HG03039 (cell line): ENCODE data around the gene ERLEC1.
A peak's percentile ranks its signal among the peaks of the same experiment; 100 is the strongest.
"Not testable (repeated sequence)": the region's sequence is repeated elsewhere in the genome, so short reads cannot be mapped to it uniquely, and the experiment has no call there.

ENCODE experiments used
- ATAC-seq: cut with Tn5 transposase; IDR thresholded peaks from one replicate; pipeline ENCODE4 v1.9.1; 2021; ENCODE audit warnings: mild to moderate bottlenecking, moderate library complexity; ENCODE audit not compliant: unreplicated experiment

Gene ERLEC1, protein sequence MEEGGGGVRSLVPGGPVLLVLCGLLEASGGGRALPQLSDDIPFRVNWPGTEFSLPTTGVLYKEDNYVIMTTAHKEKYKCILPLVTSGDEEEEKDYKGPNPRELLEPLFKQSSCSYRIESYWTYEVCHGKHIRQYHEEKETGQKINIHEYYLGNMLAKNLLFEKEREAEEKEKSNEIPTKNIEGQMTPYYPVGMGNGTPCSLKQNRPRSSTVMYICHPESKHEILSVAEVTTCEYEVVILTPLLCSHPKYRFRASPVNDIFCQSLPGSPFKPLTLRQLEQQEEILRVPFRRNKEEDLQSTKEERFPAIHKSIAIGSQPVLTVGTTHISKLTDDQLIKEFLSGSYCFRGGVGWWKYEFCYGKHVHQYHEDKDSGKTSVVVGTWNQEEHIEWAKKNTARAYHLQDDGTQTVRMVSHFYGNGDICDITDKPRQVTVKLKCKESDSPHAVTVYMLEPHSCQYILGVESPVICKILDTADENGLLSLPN

DNA sequence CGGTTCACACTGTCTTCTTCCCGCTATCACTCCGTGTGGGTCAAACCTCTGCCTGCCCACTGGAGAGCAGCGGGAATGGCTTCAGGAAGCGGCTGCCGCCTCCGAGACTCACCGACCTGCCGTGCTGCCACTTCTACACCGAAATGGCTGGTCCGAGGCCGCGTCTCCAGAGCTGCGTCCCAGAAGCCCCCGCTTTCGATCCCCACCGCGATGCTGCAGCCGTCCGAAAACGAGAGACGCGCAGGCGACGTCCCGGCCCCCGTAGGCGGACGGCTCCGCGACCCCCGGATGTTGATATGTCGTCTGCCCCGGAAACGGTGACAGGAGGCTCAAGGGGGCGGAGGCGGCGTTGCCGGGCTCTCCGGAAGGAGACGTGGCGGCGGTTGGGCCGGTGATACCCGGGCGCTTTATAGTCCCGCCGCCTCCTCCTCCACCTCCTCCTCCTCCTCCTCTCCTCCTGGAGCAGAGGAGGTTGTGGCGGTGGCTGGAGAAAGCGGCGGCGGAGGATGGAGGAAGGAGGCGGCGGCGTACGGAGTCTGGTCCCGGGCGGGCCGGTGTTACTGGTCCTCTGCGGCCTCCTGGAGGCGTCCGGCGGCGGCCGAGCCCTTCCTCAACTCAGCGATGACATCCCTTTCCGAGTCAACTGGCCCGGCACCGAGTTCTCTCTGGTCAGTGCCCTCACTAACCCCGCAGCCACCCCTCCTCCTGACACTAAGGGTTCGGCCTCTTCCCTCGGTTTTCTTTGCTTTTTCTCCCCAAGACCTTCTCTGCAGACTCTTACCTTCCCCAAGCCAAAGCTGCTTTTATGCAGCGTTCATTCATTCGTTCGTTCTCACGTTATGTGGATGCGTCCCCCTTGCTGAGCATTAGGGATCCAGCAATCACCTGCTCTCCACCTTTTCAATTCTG, at the start of gene ERLEC1, which contains the start of gene ASB3:
ERLEC1 (plus strand) TSS at position 340 of the 909 bp plus-strand sequence; CDS start at position 507, 167 bp downstream.
ASB3 (minus strand) TSS at position 249 of the 909 bp plus-strand sequence. CDS start 21,381 bp downstream, outside the sequence.
- peak; percentile 96 for ATAC-seq

DNA sequence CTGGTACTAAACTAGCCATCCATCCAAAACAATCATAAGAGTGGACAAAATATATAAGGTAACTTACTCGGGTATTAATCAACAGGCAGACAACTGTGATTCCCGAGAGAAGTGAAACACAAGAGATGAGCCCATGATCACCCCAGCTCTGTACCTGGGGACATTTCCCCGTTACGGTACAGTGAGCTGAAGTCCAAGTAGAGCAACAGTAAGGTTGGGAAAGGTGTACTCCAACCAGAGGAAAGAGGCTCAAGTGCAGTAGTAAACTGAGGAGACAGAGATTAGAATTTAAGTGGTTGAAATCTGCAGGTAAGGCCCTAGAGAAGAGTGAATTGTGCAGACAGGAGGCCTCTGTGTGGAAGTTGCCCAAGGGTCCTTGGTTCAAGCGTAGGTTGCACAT, 49.8 kb upstream of the ERLEC1 start:
- no peak for ATAC-seq

DNA sequence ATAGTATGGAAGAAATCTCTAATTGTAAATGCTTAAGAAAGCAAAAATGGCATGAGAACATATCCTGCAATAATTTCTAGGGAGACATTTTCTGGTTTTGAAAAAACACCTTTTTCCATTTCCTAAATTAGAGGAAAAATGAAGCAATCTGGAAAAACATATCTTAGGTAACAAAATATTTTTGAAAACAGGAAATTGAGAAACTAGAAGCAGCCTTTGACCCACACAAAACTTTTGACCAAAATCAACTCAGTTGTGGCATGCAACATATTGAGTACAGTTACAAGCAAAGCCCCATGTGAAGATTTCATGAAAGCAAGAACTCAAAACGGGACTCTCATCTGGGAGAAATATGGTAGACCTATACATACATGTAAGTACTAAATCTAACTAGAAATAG, 47.8 kb upstream of the ERLEC1 start:
- ATAC-seq: no peak

DNA sequence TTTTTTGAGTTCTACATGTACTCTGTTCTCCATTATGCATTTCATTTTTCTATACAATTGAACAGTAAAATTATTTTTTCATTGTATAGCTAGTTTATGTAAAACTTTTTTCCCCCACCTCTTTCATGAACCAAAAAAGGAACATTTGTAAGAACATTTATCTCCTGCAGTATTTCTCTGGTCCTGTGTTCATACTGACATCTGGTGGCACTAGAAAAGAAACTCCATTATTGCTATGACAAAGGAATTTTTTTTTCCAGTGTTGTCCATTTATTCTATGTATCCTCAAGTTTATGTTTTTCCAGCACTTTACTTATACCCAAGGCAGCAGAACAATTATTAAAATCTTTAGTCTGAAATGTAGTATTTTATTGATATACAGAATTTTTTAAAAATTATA, 46.7 kb upstream of the ERLEC1 start:
- no peak for ATAC-seq

DNA sequence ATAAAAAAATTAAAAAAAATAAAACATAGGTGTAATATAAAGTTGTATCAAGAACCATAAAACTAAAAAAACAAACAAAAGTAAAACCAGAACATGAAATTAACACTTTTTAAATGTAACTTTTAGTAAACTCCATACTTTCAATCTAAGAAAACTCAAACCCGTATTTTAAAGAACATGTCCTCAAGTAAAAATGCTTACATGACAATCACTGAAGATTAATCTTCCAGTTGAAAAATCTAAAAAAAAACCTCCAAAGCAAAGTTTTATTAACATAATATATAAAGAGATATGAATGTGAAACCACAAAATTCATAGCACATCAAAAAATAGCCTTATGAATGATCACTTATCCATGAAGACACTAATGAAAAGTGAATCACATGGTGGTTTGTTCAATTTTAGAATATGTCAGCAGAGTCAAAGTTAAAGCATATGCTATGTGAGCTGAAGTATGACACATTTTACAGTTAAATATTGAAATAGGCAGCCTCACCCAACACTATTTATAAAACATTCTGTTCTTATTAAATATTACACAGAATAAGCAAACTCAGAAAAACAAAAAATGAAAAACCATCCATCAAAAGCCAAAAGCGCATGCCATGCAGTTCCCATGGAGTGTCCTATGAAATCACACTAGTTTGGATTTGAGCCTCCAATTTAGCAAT, 42.3 kb upstream of the ERLEC1 start:
- no peak for ATAC-seq

DNA sequence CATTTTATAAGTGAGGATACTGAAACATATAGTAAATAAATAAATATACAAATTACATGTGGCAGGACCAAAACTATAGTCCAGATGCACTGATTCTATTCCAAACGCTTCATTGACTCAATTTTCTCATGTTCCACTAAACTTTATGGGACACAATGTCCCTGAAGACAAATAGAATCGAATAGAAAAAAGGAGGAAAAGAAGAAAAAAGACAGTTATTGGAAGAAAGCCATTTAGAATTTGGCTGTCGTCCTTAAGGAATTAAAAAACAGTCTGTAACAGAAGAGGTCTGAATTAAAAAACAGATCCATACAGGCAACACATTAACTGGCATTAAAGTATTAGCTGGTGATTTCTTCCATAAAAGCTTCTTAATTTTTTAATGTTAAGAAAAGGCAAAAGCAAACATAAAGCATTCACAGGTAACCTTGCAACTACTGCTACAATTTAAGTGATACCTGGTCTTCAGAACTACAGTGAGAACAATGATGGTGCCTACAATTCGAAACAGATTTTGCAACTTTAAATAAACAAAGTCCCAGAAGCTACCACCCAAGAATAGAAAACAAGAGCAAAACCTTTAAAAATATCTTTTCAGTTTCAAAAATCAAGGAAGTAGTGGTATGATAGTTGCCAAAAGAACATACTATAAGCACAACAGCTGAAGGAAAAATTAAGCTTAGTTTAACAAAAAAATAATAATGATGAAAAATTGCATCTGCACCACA, 36.6 kb upstream of the ERLEC1 start:
- ATAC-seq: no peak

DNA sequence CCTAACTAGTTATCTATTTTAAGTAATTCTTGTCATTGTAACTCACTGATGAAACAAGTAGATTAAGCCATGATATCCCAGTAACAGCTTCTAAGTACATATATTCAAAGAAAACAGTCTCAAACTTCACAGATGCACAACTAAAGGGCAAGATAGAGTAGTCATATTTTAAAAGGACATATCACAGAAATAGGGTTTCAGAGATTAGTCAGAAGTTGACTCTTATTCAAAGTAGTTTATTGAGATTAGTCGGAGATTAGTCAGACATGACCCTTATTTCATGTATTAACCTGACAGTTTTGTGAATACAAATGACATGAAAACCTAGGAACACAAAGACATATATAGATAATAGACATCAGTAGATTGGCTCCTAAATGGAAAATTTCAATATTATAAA, 35.1 kb upstream of the ERLEC1 start:
- ATAC-seq: peak; percentile 86

DNA sequence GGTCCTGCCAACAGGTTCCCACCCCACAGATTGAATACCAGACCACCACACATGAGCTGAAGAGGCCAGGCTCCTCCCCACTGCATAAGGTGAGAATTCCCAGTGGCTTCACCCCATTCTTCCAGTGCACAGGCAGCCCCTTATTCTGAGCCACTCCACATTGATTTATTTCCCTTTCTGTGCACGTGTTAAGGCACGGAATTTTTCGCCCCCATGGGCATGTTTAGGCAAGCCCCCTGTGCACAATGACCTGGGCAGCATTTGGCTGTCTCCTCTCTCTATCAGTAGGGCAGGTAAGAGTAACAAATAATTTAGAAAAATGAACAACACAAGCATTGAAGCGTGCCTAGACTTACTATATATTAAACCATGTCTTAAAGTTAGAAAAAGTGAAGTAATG, 34.5 kb upstream of the ERLEC1 start:
- ATAC-seq: no peak

DNA sequence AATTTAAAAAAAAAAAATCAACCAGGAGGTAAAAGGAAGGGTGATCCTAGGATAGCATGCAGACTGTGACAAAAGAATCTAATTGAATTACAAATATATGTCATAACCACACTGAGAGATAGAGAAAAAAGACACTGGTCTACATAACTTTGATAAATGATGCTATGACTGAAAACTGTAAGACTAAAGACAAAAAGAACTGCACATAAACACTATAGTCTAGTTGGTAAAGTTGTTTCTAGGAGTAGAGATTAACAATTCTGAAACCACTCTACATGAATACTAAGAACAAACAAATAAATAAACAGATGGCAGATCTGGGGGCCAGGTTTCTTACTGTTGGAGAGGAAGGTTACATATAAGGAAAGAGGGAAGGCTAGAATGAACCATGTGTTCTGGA, 33.8 kb upstream of the ERLEC1 start:
- no peak for ATAC-seq

DNA sequence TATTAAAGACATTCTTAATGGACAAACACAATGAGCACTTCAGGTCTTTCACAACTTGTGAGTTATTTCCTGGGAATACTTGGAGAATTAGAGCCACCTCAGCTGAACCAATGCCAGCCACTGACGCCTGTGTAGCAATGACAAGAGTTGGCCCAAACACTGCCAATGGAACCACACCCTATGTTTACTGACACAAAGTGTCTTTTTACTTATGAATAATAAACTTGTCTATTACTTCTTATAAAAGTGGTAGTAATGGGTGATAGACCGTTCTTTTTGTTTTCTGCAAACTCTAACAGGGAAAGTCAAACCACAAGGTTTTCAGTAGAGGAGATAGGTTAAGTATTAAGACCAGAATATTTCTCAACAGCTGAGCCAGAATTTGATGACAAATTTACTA, 31.7 kb upstream of the ERLEC1 start:
- no peak for ATAC-seq

DNA sequence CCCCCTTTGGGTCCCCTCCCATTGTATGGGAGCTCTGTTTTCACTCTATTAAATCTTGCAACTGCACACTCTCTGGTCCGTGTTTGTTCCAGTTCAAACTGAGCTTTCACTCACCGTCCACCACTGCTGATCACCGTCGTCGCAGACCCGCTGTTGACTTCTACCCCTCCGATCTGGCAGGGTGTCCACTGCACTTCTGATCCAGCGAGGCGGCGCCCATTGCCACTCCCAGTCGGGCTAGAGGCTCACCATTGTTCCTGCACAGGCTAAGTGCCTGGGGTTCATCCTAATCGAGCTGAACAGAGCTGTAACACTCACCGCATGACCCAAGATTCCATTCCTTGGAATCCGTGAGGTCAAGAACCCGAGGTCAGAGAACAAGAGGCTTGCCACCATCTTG, 30.2 kb upstream of the ERLEC1 start:
- ATAC-seq: no peak

DNA sequence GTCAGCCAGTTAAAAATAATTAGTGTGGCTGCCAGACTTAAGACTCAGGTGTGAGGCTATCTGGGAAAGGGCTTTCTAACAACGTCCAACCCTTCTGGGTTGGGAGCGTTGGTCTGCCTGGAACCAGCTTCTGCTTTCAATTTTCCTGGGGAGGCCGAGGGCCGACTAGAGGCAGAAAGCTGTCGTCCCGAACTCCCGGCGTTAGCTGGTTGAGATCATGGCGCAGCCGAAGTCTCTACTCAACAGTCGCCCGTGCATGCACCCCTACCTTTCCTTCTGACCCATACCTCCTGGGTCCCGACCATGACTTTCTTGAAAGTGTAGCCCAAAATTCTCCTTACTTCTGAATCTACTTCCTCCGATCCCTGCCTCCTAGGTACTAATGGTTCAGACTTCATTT, 29.6 kb upstream of the ERLEC1 start:
- not testable (repeated sequence) for ATAC-seq

DNA sequence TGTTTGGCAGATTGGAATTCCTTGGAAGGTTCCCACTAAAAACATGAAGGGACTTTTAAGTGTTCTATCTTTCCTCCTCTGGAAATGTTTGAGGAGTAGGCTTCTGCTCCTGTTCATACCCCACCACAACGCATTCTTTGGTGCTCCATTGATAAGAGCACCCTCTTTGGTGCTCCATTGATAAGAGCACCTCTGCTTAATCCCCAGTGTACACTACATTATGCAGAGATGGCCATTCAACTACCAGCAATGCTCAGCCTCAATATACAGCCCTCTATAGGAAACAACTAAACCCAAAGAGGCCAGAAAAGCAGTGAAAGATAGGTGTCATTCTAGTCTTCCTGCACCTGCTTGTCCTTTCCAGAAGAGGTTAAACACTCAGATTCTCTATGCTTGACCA, 21.1 kb upstream of the ERLEC1 start:
- ATAC-seq: no peak

DNA sequence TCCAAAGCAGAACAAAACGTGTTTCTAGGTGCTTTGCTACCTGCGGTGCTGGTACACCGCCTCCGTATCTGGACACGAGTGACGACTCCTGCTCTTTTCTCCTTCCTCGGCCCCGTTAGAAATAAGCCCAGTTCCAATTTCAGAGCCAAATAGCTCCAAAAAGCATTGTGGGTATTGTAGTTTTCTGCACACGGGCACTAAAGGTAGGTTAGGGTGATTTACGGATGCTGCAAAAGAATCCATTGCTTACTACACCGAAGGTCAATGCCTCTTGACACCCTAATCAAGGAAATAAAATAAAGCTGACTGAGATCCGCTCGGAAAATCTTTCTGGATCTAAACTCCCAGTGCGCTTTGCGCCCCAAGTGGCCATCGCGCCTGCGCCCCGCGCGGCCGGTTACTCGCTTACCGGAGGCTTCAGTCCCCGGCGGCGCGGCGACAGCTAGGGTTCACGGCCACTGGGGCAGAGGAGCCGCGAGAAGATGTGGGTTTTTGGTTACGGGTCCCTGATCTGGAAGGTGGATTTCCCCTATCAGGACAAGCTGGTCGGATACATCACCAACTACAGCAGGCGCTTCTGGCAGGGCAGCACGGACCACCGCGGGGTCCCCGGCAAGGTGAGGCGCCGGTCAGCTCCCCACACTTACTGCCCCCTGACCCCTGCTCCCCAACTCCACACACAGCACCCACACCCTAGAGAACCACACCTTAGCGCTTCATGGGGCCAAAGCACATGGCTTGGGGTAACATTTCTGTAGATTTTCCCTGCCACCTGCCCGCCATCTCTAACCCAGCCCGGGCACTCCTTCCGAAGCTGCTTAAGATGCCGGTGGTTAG, 19.2 kb upstream of the ERLEC1 start, which contains the start of gene CHAC2:
CHAC2 (plus strand) TSS at position 400 of the 837 bp plus-strand sequence; CDS start at position 483, 83 bp downstream.
- peak; percentile 90 for ATAC-seq

DNA sequence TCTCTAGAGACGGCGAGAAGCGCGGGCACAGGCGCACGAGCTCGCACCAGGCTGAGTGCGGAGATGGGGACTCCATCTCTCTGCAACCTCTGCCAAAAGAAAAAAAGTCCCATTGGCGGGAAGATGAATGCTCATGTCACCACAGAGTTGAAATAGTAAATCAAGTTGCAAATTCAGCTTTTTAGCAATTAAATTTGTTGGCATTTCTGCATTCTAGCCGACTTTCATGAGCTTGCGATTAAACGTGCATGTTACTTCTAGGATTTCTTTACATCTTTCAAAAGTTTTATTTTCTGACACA, 18.7 kb upstream of the ERLEC1 start:
- peak; percentile 38 for ATAC-seq

DNA sequence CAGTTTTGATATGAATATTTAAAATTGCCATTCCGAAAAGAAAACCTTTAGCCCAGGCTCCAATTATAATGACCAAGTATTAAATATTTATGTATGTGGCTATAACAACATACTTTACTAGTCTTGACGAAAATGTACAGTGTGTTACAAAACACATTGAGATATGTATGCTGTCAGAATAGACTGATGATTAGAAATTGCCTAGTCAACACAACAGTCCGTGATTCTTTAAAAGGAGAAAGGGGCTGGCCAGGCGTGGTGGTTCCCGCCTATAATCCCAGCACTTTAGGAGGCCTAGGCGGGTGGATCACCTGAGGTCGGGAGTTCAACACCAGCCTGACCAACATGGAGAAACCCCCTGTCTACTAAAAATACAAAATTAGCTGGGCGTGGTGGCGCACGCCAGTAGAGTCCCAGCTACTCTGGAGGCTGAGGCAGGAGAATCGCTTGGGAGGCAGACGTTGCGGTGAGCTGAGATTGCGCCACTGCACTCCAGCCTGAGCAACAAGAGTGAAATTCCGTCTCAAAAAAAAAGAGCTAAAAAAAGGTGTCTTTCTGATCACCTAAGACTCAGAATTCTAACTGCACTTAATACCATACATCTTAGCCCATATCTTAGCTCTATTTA, 17.4 kb upstream of the ERLEC1 start:
- no peak for ATAC-seq

DNA sequence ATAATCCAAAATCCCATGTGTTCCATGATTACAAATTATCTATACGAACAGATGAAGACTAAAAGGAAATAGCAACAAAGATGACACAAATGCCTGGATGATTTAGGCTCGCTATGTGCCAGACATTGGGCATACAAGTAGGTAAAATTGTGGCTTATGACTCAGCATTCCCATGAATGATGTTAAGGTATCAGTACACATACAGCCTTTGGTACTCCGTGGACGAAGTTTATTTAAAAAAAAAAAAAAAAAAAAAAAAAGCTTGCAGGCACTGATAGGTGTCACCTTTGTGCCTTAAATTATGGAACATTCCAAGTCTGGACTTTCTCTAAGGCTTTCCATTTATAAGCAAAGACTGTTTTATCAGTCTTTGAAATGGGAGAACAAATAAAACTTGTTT, 16.6 kb upstream of the ERLEC1 start:
- no peak for ATAC-seq

DNA sequence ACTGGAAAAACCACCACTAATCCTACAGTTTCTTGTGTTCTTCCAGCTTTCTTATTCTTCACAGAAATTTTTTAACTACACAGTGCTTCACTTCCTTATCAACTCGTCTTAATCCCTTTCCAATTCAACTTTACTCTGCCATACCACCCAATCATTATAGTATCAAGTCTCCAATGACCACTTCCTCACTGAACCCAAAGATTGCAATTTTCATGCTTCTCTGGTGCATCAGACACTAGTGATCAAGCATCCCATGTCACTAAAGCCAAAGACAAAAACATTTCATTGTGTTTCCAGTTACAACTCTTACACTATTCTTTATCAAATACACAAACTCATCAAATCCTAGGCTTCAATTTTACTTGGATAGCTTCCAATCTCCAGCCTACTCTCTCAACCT, 9.7 kb upstream of the ERLEC1 start:
- ATAC-seq: no peak

DNA sequence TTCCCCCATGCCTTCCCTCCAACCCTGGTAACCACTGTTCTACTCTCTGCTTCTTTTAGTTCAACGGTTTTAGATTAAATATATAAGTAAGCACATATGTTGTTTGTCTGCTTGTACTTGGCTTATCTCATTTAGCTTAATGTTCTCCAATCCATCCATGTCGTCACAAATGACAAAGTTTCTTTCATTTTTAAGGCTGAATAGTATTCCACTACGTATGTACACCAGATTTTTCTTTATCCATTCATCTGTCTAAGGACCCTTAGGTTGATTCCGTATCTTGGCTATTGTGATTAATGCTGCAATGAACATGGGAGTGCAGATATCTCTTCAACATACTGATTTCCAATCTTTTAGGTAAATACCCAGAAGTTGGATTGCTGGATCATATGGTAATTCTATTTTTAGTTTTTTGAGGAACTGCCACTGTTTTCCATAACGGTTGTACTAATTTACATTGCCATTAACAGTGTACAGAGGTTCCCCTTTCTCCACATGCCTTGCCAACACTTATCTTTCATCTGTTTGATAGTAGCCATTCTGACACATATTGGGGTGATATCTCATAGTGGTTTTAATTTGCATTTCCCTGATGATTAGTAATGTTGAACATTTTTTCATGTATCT, 8.2 kb upstream of the ERLEC1 start:
- ATAC-seq: no peak
